ENCODE results near the gene FBXL5. TPM values are rescaled to one million over a fixed set of nuclear protein-coding genes. Genes with fewer than 3 reads are reported as not detected.

FBXL5 gene
- total RNA-seq, 1 donor from 2014 or later: 44.1 TPM

DNA sequence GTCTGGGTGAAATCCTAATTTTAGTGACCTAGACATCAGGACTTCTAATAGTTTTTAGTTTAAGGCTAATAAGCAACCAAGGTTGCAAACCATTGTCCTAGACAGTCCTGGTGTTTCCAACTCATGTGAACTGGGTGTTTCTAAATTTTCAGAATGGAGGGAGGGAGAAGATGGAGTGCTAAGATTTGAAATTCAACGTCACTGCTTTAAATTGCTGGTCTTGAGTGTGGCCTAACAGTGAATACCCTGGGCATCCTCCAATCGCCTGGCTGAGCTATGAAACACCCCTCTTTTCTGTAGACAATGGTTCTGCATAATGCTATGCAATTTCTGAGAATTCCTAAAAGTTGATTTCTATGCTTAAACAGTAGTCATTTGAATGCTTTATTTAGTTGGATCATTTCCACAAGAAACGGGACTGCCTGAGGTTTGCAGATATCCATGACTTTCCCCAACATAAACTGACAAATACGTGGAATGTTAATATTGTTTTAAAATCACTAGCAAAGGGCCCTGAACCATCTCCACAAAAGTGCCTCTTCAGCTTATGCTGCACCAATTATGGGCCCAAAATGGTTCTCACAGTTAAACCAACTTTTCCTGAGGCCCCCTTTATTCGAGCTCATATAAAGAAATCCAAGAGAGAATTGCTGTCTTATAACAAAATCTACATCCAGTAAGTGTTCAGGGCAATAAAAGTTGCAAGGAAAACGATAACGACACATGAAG, 1.1 kb downstream of the FBXL5 start:
- H3K4me3 ChIP-seq (ENCODE audit: low read depth, low read length): peak overlapping the region; percentile 87
- no peaks in the 10 kb centered on the region for H3K36me3 ChIP-seq (ENCODE audit: control insufficient read depth, insufficient read depth, low read length)
- no peak for DNase-seq (ENCODE audit: low read depth)
- TF ChIP-seq, protein P1, sequence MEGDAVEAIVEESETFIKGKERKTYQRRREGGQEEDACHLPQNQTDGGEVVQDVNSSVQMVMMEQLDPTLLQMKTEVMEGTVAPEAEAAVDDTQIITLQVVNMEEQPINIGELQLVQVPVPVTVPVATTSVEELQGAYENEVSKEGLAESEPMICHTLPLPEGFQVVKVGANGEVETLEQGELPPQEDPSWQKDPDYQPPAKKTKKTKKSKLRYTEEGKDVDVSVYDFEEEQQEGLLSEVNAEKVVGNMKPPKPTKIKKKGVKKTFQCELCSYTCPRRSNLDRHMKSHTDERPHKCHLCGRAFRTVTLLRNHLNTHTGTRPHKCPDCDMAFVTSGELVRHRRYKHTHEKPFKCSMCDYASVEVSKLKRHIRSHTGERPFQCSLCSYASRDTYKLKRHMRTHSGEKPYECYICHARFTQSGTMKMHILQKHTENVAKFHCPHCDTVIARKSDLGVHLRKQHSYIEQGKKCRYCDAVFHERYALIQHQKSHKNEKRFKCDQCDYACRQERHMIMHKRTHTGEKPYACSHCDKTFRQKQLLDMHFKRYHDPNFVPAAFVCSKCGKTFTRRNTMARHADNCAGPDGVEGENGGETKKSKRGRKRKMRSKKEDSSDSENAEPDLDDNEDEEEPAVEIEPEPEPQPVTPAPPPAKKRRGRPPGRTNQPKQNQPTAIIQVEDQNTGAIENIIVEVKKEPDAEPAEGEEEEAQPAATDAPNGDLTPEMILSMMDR (IDR thresholded peaks at IDR 0.05; ENCODE audit: insufficient read depth, low read length, poor library complexity, severe bottlenecking): no peak
- no peaks in the 10 kb centered on the region for H3K27me3 ChIP-seq (ENCODE audit: control insufficient read depth, insufficient read depth, low read length)

GRCh38 chr4:15653420-15653819, 1.7 kb downstream of the FBXL5 start:
- Histone ChIP-seq H3K27me3 (ENCODE audit: control insufficient read depth, insufficient read depth, low read length) (no peaks in the 10 kb centered on the region), H3K4me3 (ENCODE audit: low read depth, low read length) (peak overlapping the region; percentile 87), H3K36me3 (ENCODE audit: control insufficient read depth, insufficient read depth, low read length) (no peaks in the 10 kb centered on the region)
- TF ChIP-seq, protein P1 (IDR thresholded peaks at IDR 0.05; ENCODE audit: insufficient read depth, low read length, poor library complexity, severe bottlenecking): no peak
- DNase-seq (ENCODE audit: low read depth): no peak

- Histone ChIP-seq H3K4me3 (ENCODE audit: low read depth, low read length) (no peak overlapping the region), H3K27me3 (ENCODE audit: control insufficient read depth, insufficient read depth, low read length) (no peaks in the 10 kb centered on the region), H3K36me3 (ENCODE audit: control insufficient read depth, insufficient read depth, low read length) (no peaks in the 10 kb centered on the region)
- no peak for DNase-seq (ENCODE audit: low read depth)
- TF ChIP-seq, protein P1 (IDR thresholded peaks at IDR 0.05; ENCODE audit: insufficient read depth, low read length, poor library complexity, severe bottlenecking): no peak
These were observed 2.3 kb downstream of the FBXL5 start for GRCh38 chr4:15652841-15653240.

- Histone ChIP-seq H3K4me3 (ENCODE audit: low read depth, low read length) (no peak overlapping the region), H3K27me3 (ENCODE audit: control insufficient read depth, insufficient read depth, low read length) (no peaks in the 10 kb centered on the region), H3K36me3 (ENCODE audit: control insufficient read depth, insufficient read depth, low read length) (no peaks in the 10 kb centered on the region)
- DNase-seq (ENCODE audit: low read depth): no peak
- TF ChIP-seq, protein P1 (IDR thresholded peaks at IDR 0.05; ENCODE audit: insufficient read depth, low read length, poor library complexity, severe bottlenecking): no peak
These were observed 3.0 kb downstream of the FBXL5 start for GRCh38 chr4:15652191-15652590.

DNA sequence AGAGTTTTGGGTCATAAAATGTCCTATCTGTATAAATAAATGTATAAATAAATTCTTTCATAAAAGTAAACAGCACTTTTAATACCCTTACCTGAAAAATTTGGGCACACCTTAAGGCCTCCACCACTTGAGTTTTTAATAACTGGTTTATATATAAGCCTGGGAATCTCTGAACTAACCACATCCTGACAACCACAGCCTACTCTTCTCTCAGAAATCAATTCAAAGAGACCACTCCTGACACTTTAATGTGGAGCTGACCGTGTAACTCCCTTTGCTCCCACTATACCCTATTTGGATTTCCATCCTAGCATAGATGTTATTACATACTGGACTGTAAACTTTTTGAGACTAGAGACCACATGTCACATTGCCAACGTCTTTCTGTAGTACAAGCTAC, 3.5 kb downstream of the FBXL5 start:
- Histone ChIP-seq H3K27me3 (ENCODE audit: control insufficient read depth, insufficient read depth, low read length) (no peaks in the 10 kb centered on the region), H3K4me3 (ENCODE audit: low read depth, low read length) (no peak overlapping the region), H3K36me3 (ENCODE audit: control insufficient read depth, insufficient read depth, low read length) (no peaks in the 10 kb centered on the region)
- TF ChIP-seq, protein P1 (IDR thresholded peaks at IDR 0.05; ENCODE audit: insufficient read depth, low read length, poor library complexity, severe bottlenecking): no peak
- DNase-seq (ENCODE audit: low read depth): no peak

Measured in kidney epithelial cell (primary cell).